Measurements from ENCODE around the gene SEC24C.

GRCh38 chr10:73779539-73780197 is 35.5 kb downstream of the SEC24C start:
- TF ChIP-seq CTCF (IDR thresholded peaks at IDR 0.05) (no peak), POLR2A (IDR thresholded peaks at IDR 0.05) (no peak)

Data from uterus (tissue), 2 donors.